ENCODE results near the gene CWC27. TPM values are rescaled to one million over a fixed set of nuclear protein-coding genes. Genes with fewer than 3 reads are reported as not detected.

Gene CWC27
- total and polyA plus RNA-seq, 9 of the 15 experiments (the other 6 are each of a cell fraction or from before 2014, with no cell fraction given), result 19.7 to 49.3 (median 38.3) TPM

GRCh38 chr5:65066387-65067146 is 297.8 kb downstream of the CWC27 start:
- Histone ChIP-seq H3K4me1 (replicated peaks in 1 of 2; ENCODE audit: control insufficient read depth in 2 of 2, insufficient read depth in 2 of 2, low read length in 2 of 2) (no peaks in the 10 kb centered on the region), H3K9ac (ENCODE audit: insufficient read depth in 1 of 2, low read depth in 2 of 2, low read length in 2 of 2) (no peak overlapping the region), H3K9me3 (replicated peaks; ENCODE audit: control insufficient read depth, insufficient read depth, low read depth, low read length) (no peaks in the 10 kb centered on the region), H3K27me3 (ENCODE audit: control insufficient read depth in 2 of 2, insufficient read depth in 2 of 2, low read length in 2 of 2) (no peaks in the 10 kb centered on the region; a peak in 3 of 5 replicates), H3K4me3 (no peak overlapping the region), H2AFZ (ENCODE audit: low read depth, low read length) (no peak overlapping the region), H3K79me2 (ENCODE audit: control insufficient read depth, insufficient read depth, low read length) (no peaks in the 10 kb centered on the region), H3K27ac (ENCODE audit: extremely low read depth, low read depth, low read length) (no peak overlapping the region), H3K36me3 (ENCODE audit: control insufficient read depth, insufficient read depth, low read length) (no peaks in the 10 kb centered on the region), H3K9me1 (ENCODE audit: control insufficient read depth, insufficient read depth, low read length) (no peaks in the 10 kb centered on the region), H4K20me1 (replicated peaks; ENCODE audit: control insufficient read depth, insufficient read depth, low read length) (no peaks in the 10 kb centered on the region), H3K4me2 (ENCODE audit: insufficient read depth, low read length) (no peak overlapping the region)
- intact Hi-C loops (cut with micrococcal nuclease), result no loop called here
- ATAC-seq (no peak), DNase-seq (ENCODE audit: extremely low read depth in 1 of 4, low spot score in 3 of 4) (no peak), FAIRE-seq (no peak)
- no TSS peak for BruUV-seq (replicated peaks)
- WGBS (ENCODE audit: insufficient coverage, low coverage, missing lambda C conversion rate), result 2% methylated on average over 5 of the region's 5 CpGs
- ChIA-PET POLR2A (interaction anchor here (0.5 to 1.3 kb wide), 2 partner anchors 10 to 15 kb away, joined by 3 read pairs; no protein-coding TSS in a partner anchor), CTCF (ENCODE audit: low intra/inter-chr PET ratio) (no interaction called here)
- in situ Hi-C loops (cut with MboI), result no loop called here
- no peak for TF ChIP-seq FIP1L1 (IDR thresholded peaks at IDR 0.05; ENCODE audit: low read depth, low read length, poor library complexity, severe bottlenecking)
- no peak for TF ChIP-seq SMARCA4 (IDR thresholded peaks at IDR 0.05)
- no peak for TF ChIP-seq POU5F1 (IDR thresholded peaks at IDR 0.05; ENCODE audit: borderline replicate concordance, low read depth, low read length, partially characterized antibody)
- TF ChIP-seq, protein P1, sequence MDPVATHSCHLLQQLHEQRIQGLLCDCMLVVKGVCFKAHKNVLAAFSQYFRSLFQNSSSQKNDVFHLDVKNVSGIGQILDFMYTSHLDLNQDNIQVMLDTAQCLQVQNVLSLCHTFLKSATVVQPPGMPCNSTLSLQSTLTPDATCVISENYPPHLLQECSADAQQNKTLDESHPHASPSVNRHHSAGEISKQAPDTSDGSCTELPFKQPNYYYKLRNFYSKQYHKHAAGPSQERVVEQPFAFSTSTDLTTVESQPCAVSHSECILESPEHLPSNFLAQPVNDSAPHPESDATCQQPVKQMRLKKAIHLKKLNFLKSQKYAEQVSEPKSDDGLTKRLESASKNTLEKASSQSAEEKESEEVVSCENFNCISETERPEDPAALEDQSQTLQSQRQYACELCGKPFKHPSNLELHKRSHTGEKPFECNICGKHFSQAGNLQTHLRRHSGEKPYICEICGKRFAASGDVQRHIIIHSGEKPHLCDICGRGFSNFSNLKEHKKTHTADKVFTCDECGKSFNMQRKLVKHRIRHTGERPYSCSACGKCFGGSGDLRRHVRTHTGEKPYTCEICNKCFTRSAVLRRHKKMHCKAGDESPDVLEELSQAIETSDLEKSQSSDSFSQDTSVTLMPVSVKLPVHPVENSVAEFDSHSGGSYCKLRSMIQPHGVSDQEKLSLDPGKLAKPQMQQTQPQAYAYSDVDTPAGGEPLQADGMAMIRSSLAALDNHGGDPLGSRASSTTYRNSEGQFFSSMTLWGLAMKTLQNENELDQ (CRISPR knock-in tag; IDR thresholded peaks at IDR 0.05; ENCODE audit: borderline replicate concordance), result no peak
- TF ChIP-seq, protein P2, sequence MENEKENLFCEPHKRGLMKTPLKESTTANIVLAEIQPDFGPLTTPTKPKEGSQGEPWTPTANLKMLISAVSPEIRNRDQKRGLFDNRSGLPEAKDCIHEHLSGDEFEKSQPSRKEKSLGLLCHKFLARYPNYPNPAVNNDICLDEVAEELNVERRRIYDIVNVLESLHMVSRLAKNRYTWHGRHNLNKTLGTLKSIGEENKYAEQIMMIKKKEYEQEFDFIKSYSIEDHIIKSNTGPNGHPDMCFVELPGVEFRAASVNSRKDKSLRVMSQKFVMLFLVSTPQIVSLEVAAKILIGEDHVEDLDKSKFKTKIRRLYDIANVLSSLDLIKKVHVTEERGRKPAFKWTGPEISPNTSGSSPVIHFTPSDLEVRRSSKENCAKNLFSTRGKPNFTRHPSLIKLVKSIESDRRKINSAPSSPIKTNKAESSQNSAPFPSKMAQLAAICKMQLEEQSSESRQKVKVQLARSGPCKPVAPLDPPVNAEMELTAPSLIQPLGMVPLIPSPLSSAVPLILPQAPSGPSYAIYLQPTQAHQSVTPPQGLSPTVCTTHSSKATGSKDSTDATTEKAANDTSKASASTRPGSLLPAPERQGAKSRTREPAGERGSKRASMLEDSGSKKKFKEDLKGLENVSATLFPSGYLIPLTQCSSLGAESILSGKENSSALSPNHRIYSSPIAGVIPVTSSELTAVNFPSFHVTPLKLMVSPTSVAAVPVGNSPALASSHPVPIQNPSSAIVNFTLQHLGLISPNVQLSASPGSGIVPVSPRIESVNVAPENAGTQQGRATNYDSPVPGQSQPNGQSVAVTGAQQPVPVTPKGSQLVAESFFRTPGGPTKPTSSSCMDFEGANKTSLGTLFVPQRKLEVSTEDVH (IDR thresholded peaks at IDR 0.05; ENCODE audit: low read depth, partially characterized antibody), result no peak
- TF ChIP-seq NR3C1 (CRISPR knock-in tag; IDR thresholded peaks at IDR 0.05), result no peak
- no peak for TF ChIP-seq U2AF2 (optimal IDR thresholded peaks at IDR 0.05; ENCODE audit: low read depth, low read length)
- no peak for TF ChIP-seq PHTF2 (CRISPR knock-in tag; IDR thresholded peaks at IDR 0.05)
- no peak for TF ChIP-seq HNRNPL (IDR thresholded peaks at IDR 0.05; ENCODE audit: low read depth, low read length)
- TF ChIP-seq, protein P3, sequence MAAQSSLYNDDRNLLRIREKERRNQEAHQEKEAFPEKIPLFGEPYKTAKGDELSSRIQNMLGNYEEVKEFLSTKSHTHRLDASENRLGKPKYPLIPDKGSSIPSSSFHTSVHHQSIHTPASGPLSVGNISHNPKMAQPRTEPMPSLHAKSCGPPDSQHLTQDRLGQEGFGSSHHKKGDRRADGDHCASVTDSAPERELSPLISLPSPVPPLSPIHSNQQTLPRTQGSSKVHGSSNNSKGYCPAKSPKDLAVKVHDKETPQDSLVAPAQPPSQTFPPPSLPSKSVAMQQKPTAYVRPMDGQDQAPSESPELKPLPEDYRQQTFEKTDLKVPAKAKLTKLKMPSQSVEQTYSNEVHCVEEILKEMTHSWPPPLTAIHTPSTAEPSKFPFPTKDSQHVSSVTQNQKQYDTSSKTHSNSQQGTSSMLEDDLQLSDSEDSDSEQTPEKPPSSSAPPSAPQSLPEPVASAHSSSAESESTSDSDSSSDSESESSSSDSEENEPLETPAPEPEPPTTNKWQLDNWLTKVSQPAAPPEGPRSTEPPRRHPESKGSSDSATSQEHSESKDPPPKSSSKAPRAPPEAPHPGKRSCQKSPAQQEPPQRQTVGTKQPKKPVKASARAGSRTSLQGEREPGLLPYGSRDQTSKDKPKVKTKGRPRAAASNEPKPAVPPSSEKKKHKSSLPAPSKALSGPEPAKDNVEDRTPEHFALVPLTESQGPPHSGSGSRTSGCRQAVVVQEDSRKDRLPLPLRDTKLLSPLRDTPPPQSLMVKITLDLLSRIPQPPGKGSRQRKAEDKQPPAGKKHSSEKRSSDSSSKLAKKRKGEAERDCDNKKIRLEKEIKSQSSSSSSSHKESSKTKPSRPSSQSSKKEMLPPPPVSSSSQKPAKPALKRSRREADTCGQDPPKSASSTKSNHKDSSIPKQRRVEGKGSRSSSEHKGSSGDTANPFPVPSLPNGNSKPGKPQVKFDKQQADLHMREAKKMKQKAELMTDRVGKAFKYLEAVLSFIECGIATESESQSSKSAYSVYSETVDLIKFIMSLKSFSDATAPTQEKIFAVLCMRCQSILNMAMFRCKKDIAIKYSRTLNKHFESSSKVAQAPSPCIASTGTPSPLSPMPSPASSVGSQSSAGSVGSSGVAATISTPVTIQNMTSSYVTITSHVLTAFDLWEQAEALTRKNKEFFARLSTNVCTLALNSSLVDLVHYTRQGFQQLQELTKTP (IDR thresholded peaks at IDR 0.05; ENCODE audit: low read depth in 1 of 2, partially characterized antibody in 2 of 2), result no peak
- TF ChIP-seq ZNF146 (CRISPR knock-in tag; IDR thresholded peaks at IDR 0.05; ENCODE audit: unreplicated experiment), result no peak
- TF ChIP-seq ZNF224 (CRISPR knock-in tag; IDR thresholded peaks at IDR 0.05), result no peak

Data from K562 (cell line).